ENCODE data around the gene ADAD2.
"Not testable (repeated sequence)": the region's sequence is repeated elsewhere in the genome, so short reads cannot be mapped to it uniquely, and the experiment has no call there.

ADAD2 gene

DNA sequence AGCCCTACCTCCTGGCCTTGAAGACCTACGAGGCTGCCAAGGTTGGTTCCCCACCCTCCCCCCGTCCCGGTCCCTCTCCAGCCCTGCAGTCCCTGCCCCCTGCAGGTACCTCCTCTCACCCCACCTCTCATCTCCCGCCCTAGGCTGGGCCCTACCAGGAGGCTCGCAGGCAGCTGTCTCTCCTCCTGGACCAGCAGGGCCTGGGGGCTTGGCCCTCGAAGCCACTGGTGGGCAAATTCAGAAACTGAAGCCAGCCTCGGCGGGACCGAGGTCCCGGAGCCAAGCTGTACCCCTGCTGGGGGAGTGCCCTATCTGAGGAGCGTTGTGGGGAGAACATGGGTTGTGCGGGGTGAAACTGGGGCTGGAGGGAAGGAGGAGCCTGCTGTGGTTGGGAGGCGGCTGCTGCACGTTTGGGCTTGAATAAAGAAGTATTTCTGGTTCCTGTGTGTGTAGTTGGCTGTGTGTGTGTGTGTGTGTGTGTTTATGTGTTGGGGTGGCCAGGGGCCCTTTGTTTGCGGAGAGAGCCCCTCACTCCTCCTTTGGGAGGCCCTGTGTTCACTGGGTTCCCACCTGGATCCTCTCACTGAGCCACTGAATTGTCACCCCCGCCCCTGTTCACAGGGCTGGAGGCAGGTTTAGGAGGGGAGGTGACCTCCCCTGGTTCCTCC is 5.9 kb downstream of the ADAD2 start:
- no peak for DNase-seq

DNA sequence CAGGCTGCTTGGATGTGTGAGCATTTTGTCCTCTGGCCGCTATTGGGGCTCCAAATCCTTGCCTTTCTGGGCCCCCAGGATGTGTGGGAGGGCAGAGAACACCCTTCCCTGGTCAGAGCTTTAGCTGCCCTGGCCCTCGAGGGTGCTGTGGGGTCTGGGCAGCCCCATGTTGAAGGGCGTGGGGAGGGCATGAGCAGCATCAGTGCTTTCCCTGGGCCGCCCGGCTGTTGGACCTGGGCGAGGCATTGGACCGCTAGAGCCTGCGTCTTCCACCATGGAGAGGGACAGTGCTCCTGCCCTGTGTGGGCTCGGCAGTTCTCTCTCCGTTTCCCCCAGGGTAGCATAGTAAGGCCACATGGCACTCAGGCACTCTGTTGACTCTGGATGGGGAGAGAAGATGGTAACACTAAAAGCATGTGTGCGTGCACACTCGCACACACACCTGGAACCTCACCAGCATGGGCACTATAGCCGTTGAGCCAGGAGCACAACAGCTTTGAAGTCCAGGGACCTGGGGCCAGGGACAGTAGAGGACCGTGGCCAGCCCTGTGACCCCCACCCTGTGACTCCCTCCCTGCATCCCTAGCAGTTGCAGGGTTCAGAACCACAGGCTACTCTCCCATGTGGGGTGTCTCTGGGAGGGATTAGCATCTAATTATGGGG is 6.6 kb downstream of the ADAD2 start:
- no peak for DNase-seq

GRCh38 chr16:84198401-84198800 is 7.4 kb downstream of the ADAD2 start:
- no peak for DNase-seq

GRCh38 chr16:84199097-84199496 is 8.1 kb downstream of the ADAD2 start:
- no peak for DNase-seq

DNA sequence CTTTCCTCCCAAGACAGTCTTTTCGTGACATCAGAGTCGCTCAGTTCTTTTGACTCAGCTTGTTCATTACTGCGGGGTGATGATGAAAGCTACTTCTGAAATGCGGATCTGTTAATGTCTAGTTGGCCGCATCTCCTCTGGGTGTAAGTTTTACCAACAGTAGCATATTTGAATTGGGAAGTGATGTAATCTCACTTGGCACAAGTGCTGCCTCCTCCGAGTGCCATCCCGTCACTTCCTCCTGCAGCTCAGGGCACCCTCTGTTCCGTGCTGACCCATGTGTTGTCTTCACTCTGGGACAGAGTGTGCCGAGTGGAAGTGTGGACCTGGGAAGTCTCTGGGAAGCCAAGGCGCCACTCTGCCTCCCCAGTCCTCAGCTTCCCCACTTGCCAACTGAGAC is 8.9 kb downstream of the ADAD2 start:
- no peak for DNase-seq

DNA sequence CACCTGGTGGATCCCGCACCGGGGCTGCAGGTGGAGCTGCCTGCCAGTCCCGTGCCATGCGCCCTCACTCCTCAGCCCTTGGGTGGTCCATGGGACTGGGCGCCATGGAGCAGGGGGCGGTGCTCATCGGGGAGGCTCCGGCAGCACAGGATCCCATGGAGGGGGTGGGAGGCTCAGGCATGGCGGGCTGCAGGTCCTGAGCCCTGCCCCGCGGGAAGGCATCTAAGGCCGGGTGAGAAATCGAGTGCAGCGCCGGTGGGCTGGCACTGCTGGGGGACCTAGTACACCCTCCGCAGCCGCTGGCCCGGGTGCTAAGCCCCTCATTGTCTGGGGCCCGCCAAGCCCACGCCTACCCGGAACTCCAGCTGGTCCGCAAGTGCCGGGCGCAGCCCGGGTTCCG is 13.6 kb downstream of the ADAD2 start:
- DNase-seq = not testable (repeated sequence)

GRCh38 chr16:84205123-84205522 is 14.2 kb downstream of the ADAD2 start:
- not testable (repeated sequence) for DNase-seq

GRCh38 chr16:84205976-84206691 is 15.2 kb downstream of the ADAD2 start:
- no peak for DNase-seq

- no peak for DNase-seq
Observed at GRCh38 chr16:84207251-84207650, 16.3 kb downstream of the ADAD2 start.

DNA sequence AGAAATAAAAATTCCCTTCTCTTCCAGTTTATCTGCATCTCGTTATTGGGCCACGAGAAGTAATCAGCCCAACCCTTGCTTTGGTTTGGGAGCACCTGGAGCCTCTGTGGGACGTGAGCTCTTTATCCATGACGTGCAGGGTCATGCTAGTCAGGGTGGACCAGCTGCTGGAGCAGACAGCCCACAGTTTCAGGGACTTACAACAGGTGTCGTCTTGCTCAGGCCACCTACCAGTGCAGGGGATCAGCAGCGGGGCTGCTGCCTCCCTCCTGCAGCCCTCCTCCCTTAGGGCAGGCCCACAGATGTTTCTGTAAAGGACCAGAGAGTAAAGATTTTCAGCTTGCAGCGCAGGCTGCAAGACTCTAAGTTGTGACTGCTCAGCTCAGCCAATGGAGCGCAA is 16.9 kb downstream of the ADAD2 start:
- DNase-seq = no peak

DNA sequence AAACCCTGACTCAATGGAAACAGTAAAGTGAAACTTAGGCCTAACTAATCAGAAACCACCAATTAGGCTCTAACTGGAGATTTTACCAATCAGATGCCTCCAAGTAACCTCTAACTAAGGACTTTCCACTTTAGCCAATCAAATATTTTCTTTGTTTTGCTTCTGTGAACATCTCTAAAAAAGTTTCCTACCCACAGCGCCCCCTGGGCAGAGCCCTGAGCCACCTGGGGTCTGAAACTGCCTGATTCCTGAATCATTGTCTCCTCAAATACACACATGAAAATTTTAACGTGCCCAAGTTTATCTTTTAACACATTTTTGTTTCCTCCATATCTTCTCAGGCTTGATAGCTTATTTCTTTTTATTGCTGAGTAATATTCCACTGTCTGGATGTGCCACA is 19.0 kb downstream of the ADAD2 start:
- no peak for DNase-seq

- DNase-seq = no peak
Observed at GRCh38 chr16:84212154-84212553, 21.2 kb downstream of the ADAD2 start.

GRCh38 chr16:84212631-84213030 is 21.7 kb downstream of the ADAD2 start:
- no peak for DNase-seq

DNA sequence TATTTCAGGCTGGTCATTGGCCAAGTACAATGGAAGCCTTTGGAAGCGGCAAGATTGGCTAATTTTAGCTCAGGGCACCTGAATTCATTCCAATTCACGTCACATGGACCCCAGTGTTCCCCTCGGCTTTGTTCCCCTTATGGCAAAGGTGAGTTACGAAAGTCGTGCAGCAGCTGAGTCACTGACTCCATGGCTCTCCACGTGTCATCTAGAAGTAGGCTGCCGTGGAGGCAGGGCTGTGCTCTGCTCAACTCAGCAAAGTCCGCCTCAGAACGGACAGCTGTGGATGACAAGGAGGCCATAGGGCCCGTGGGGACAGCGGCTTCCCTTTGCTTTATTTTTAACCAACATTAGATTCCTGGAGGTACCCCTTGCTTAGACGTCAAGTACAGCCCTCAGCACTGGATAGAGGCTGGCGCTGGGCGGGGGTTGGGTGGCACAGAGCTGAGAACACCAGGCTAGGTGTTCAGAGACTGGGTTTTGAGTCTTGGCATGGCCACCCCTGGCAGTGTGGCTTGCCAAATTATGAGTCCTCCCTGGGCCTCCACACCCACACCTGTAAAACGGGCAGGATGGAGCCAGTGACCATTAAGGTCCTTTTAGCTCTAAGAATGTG is 23.6 kb downstream of the ADAD2 start:
- no peak for DNase-seq

DNA sequence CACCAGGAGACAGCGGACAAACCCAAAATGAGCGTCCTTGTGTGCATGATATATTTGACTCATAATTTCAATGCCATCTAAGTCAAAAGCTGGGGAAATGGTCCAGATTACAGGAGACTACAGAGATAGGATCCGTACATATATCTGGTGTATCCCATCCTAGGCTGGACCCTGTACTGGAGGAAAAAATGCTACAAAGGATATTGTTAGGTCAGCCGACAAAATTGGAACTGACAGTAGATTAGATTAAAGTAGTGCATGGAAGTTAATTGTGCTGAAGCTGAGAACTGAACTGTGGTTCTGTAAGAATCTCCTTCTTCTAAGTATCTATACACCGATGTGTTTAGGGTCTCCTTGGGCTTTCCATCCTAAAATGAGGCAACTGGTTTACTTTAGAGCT is 24.6 kb downstream of the ADAD2 start:
- no peak for DNase-seq

- not testable (repeated sequence) for DNase-seq
Observed at GRCh38 chr16:84216144-84216543, 25.2 kb downstream of the ADAD2 start.

- DNase-seq = no peak
Observed at GRCh38 chr16:84218176-84218823, 27.3 kb downstream of the ADAD2 start.

DNA sequence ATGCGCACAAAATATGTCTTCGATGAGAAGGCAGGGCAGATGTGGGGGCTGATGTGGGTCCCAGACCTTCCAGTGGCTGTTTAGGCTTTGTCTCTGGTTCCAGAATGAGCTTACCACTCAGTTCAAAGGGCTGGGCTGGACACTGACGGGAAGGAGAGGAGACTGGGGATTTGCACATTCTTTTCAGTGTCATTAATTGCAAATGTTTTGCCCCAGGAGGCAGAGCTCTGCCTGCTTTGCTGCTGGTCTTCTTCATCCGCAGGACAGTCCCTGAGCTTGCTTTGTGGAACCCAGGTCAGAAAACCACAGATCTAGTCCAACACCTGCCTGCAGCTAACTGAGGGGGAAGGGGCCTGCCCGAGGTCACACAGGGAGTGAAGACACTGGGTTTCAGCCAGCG is 28.0 kb downstream of the ADAD2 start:
- DNase-seq = no peak

GRCh38 chr16:84220851-84221250 is 29.9 kb downstream of the ADAD2 start:
- DNase-seq = no peak

DNA sequence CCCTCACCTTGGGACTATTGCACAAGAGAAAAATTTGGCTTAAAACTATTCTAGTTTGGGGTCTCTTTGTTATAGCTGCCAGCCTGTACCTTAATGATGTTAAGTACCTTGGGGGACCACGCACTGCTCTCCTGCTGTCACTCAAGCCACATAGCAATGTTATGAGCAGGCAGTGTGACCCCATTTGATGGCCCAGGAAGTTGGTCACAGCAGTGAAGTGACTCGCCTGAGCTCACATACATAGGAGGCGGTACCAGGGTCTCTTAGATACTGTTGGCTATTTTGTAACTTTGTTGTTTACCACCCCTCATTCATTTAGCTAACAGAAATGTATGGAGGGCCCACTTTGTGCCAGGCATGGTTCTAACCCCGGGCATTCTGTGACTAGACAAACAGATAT is 32.5 kb downstream of the ADAD2 start:
- DNase-seq = no peak

- no peak for DNase-seq
Observed at GRCh38 chr16:84224554-84224953, 33.6 kb downstream of the ADAD2 start.

- no peak for DNase-seq
Observed at GRCh38 chr16:84225126-84225525, 34.2 kb downstream of the ADAD2 start.

DNA sequence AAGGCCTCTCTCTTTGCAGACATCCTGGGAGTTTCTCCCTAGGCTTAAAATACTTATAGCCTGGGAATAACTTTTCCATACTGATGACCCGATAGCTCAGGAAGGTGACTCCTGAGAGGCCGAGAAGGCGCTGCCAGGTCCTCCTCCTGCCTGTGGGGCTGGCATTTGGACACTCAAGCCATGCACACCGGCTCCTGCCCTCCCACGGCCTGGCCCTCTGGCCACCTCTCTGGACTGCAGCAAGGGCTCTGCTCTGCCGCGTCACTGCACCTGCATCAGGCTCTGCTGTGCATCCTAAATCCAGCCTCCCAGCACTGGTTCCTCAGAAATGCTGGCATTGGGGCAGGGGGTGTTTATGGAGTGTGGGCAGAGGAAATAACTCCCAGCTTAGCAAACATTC is 34.6 kb downstream of the ADAD2 start:
- DNase-seq = no peak

All from T-helper 2 cell (primary cell).